Psoas muscle (tissue), 8 donors: ENCODE results near the gene TDRD12. TPM values are rescaled to one million over a fixed set of nuclear protein-coding genes. Genes with fewer than 3 reads are reported as not detected.
"Not testable (repeated sequence)": the region's sequence is repeated elsewhere in the genome, so short reads cannot be mapped to it uniquely, and the experiment has no call there.

ENCODE experiments used
- ATAC-seq, 4 donors: fragments of 200-7000 bp; cut with Tn5 transposase; one replicate each; pipeline ENCODE4 v1.9.1; 2020; ENCODE audit warnings: moderate library complexity in 3 of 4, mild to moderate bottlenecking in 2 of 4
- DNase-seq, 2 donors: peaks; one replicate each; pipeline ENCODE4 v3.0.0-alpha.2; 2020
- H3K27ac ChIP-seq: fragments of 200-600 bp; one replicate; pipeline ENCODE4 v1.8.0; 2022
- H3K27me3 ChIP-seq, 3 donors: fragments of 200-600 bp in 1 of 3; one replicate each; pipeline versions ENCODE4 v1.6.1 to v1.8.0; 2013 to 2022; ENCODE audit warnings: low read length in 2 of 3, mild to moderate bottlenecking in 2 of 3, moderate library complexity in 1 of 3; ENCODE audit not compliant: insufficient read depth in 3 of 3
- H3K36me3 ChIP-seq, 2 donors: fragments of 200-600 bp in 1 of 2; one replicate each; pipeline versions ENCODE4 v1.6.1 to v1.8.0; 2013 to 2022; ENCODE audit warnings: low read depth in 1 of 2, mild to moderate bottlenecking in 1 of 2, moderate library complexity in 1 of 2; ENCODE audit not compliant: insufficient read depth in 1 of 2
- H3K4me1 ChIP-seq: fragments of 200-600 bp; one replicate; pipeline ENCODE4 v1.8.0; 2022
- H3K4me3 ChIP-seq: fragments of 200-600 bp; one replicate; pipeline ENCODE4 v1.8.0; 2022; ENCODE audit warnings: mild to moderate bottlenecking
- H3K9me3 ChIP-seq: fragments of 200-600 bp; one replicate; pipeline ENCODE4 v1.8.0; 2022
- WGBS, 3 donors: extraction: QIAGEN DNeasy Blood & Tissue Kit; methylation state at CpG; one replicate each; pipeline versions ENCODE4 v1.1.6 to v1.1.7; 2013; 5-methylcytosine and 5-hydroxymethylcytosine counted together
- intact Hi-C, 2 donors: fragments of 100-400 bp; cut with DNase I; formaldehyde crosslinking; loops; one replicate each; pipeline versions ENCODE4 v1.11.0 to v1.14.2; 2022
- polyA plus RNA-seq, 3 donors: library from polyadenylated mRNA; stranded (reverse); fragments of 200-250 nt; gene quantifications; one replicate each; pipeline ENCODE4 v1.2.3, GENCODE V29; 2013
- total RNA-seq, 4 donors: library from RNA; stranded (reverse); fragmentation: NEBNext Ultra II Directional in 2 of 4; extraction: Animal tissue kit (Norgen Biotek cat#: 25700) in 2 of 4; gene quantifications; one replicate each; pipeline versions ENCODE4 v1.2.1 to v1.2.4, GENCODE V29; 2021 to 2023
- TF ChIP-seq, protein P1 (sequence below): fragments of 200-600 bp; IDR thresholded peaks from one replicate; pipeline ENCODE4 v1.8.0; 2022; ENCODE audit warnings: antibody characterized with exemption
- donor health status: healthy with polysubstance abuse.
- donor health status: DM: no; HTN: no; CAD: no; lungs with moderate emphysema.
- donor health status: Bipolar disorder and iron deficiency.
- donor health status: healthy.
- donor health status: DM: yes; HTN: yes; CAD: no.
- donor health status: DM: no; HTN: no; CAD: no.
- donor health status: DM: no; HTN: no; CAD: no.
- donor health status: DM: yes; HTN: yes; CAD: no.

Gene TDRD12
- total and polyA plus RNA-seq, 7 donors: 0.14 to 0.28 (median 0.19) TPM; not detected in 3

DNA sequence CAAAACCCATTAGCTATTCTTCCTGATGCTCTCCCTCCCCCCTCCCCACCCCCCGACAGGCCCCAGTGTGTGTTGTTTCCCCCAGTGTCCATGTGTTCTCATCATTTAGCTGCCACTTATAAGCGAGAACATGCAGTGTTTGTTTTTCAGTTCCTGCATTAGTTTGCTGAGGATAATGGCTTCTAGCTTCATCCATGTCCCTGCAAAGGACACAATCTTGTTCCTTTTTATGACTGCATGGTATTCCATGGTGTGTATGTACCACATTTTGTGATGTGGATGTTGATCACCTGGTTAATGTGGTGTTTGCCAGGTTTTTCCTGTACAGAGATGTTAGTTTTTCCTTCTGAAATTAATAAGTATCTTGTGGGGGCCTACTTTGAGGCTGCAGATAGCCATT, 31.5 kb downstream of the TDRD12 start:
- WGBS, 3 donors: 58 to 70% (median 67%) methylated on average over 2 of the region's 2 CpGs

DNA sequence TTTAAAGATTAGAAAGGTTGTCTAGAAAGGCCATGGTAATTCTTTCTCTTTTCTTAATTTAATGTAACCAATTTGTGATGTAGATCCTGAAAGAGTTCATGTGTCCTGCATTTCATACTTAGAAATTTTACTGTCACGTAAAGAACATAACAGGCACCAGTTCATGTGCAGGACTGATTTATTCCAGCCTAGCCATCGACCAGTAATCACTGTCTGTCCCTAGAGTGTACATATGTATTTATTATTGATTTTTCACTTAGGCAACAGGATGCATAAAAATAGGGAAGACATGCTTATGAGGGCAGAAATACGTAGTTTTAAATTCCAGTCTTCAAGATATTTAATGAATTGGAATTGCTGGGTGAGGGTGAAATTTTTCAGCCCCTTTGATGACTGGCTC, 37.6 kb downstream of the TDRD12 start:
- Histone ChIP-seq H3K36me3 (no peaks in the 10 kb centered on the region), H3K9me3 (no peaks in the 10 kb centered on the region), H3K4me3 (no peak overlapping the region), H3K27ac (no peak overlapping the region), H3K27me3 (peaks cover 0 to 2% (median 0%) of the 10 kb centered on the region in 3 donors), H3K4me1 (no peaks in the 10 kb centered on the region)
- TF ChIP-seq, protein P1, sequence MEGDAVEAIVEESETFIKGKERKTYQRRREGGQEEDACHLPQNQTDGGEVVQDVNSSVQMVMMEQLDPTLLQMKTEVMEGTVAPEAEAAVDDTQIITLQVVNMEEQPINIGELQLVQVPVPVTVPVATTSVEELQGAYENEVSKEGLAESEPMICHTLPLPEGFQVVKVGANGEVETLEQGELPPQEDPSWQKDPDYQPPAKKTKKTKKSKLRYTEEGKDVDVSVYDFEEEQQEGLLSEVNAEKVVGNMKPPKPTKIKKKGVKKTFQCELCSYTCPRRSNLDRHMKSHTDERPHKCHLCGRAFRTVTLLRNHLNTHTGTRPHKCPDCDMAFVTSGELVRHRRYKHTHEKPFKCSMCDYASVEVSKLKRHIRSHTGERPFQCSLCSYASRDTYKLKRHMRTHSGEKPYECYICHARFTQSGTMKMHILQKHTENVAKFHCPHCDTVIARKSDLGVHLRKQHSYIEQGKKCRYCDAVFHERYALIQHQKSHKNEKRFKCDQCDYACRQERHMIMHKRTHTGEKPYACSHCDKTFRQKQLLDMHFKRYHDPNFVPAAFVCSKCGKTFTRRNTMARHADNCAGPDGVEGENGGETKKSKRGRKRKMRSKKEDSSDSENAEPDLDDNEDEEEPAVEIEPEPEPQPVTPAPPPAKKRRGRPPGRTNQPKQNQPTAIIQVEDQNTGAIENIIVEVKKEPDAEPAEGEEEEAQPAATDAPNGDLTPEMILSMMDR: no peak
- WGBS, 3 donors: 65 to 72% (median 71%) methylated on average over 3 of the region's 3 CpGs
- DNase-seq: no peak
- intact Hi-C loops: no loop called here
- ATAC-seq: no peak

More for the DNA sequence above, 31.5 kb downstream of the TDRD12 start:
- DNase-seq: no peak
- Histone ChIP-seq H3K4me3 (no peak overlapping the region), H3K27ac (no peak overlapping the region), H3K9me3 (no peaks in the 10 kb centered on the region), H3K4me1 (no peaks in the 10 kb centered on the region), H3K27me3 (peaks cover 2 to 6% (median 5%) of the 10 kb centered on the region in 3 donors), H3K36me3 (no peaks in the 10 kb centered on the region)
- ATAC-seq: no peak
- intact Hi-C loops: no loop called here
- TF ChIP-seq, protein P1: no peak

DNA sequence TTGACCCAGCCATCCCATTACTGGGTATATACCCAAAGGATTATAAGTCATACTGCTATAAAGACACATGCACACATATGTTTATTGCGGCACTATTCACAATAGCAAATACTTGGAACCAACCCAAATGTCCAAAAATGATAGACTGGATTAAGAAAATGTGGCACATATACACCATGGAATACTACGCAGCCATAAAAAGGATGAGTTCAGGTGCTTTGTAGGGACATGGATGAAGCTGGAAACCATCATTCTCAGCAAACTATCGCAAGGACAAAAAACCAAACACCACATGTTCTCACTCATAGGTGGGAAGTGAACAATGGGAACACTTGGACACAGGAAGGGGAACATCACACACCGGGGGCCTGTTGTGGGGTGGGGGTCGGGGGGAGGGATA, 45.8 kb downstream of the TDRD12 start:
- H3K36me3 ChIP-seq, H3K9me3 ChIP-seq, intact Hi-C loops, H3K27ac ChIP-seq, ATAC-seq, H3K4me3 ChIP-seq, H3K27me3 ChIP-seq, H3K4me1 ChIP-seq, DNase-seq: not testable (repeated sequence)
- WGBS, 3 donors: 86 to 91% (median 88%) methylated on average over 5 of the region's 5 CpGs

DNA sequence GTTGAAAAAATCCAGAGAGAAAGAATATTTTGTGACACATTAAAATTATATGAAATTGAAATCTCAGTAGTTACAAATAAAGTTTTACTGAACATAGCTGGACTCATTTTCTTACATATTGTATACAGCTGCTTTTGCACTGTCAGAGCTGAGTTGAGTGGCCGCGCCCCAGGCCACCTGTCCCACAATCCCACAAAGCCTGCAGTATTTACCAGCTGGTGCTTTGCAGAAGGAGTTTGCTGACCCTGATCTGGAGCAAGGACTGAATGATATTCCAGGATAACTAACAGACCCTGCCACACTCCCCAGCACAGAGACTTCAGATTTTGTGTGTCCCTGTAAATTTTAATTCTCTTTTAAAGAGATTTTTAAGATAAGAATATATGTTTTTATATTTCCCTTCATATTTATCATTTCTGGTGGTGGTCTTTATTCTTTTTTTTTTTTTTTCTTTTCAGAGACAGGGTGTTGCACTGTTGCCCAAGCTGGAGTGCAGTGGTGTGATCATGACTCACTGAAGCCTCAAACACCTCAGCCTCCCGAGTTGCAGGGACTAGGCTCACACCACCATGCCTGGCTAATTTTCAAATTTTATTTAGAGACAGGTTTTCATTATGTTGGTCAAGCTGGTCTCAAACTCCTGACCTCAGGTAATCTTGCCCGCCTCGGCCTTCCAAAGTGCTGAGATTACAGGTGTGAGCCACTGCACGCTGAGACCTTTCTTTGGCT, 48.5 kb downstream of the TDRD12 start:
- TF ChIP-seq, protein P1: no peak
- no peaks in the 10 kb centered on the region for H3K27me3 ChIP-seq
- WGBS, 3 donors: 61 to 71% (median 65%) methylated on average over 6 of the region's 6 CpGs
- no peak overlapping the region for H3K27ac ChIP-seq
- no peak for DNase-seq
- H3K4me1 ChIP-seq: no peaks in the 10 kb centered on the region
- ATAC-seq: no peak
- intact Hi-C loops: no loop called here
- H3K4me3 ChIP-seq: no peak overlapping the region
- H3K36me3 ChIP-seq: no peaks in the 10 kb centered on the region
- no peaks in the 10 kb centered on the region for H3K9me3 ChIP-seq

DNA sequence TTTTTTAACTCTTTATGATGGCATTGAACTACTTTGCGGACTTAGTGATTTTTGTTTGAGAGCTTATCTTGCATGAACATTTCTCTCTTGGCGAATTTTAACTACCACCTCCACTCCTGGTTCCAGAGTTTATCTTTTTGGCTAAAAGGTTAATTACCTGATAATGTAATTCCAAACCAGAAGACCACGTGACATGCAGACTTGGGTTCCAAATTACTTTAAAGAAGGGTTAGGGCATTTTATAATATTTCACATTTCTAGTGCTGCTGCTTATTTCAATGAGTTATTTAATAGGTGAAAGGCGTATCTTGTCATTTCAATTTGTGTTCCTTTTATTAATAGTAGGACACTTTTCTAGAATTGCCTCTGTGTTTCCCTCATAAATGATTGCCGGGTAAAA, 52.0 kb downstream of the TDRD12 start:
- DNase-seq: no peak

More for the DNA sequence above, 52.0 kb downstream of the TDRD12 start:
- 80 to 90% (median 87%) methylated on average over 5 of the region's 5 CpGs for whole genome bisulfite sequencing, 3 donors
- Histone ChIP-seq H3K27me3 (no peaks in the 10 kb centered on the region), H3K4me1 (no peaks in the 10 kb centered on the region), H3K27ac (no peak overlapping the region), H3K4me3 (no peak overlapping the region), H3K9me3 (no peaks in the 10 kb centered on the region), H3K36me3 (no peaks in the 10 kb centered on the region)
- TF ChIP-seq, protein P1: no peak
- no peak for ATAC-seq
- intact Hi-C loops: loop anchor here in 1 of 2 donors (5.0 kb wide), 1 partner anchor 294 kb away; no protein-coding TSS in a partner anchor
